Measurements from ENCODE around the gene SOX15. TPM values are rescaled to one million over a fixed set of nuclear protein-coding genes. Genes with fewer than 3 reads are reported as not detected.

The SOX15 gene
- total RNA-seq, 2 donors from 2014 or later: 5.6 to 11.5 TPM

DNA sequence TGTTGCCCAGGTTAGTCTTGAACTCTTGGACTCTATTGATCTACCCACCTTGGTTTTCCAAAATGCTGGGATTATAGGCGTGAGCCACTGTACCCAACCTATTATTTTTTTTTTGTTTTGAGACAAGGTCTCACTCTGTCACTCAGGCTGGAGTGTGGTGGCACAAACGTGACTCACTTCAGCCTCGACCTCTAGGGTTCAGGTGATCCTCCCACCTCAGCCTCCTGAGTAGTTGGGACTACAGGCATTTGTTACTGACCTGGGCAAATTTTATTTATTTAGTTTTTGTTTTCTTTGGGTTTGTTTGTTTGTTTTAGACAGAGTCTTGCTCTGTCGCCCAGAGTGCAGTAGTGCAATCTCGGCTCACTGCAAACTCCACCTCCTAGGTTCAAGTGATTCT is 33.8 kb upstream of the SOX15 start:
- no peak for DNase-seq (ENCODE audit: low spot score)
- H3K27me3 ChIP-seq: no peaks in the 10 kb centered on the region
- H3K9me3 ChIP-seq: no peaks in the 10 kb centered on the region
- TF ChIP-seq, protein P1, sequence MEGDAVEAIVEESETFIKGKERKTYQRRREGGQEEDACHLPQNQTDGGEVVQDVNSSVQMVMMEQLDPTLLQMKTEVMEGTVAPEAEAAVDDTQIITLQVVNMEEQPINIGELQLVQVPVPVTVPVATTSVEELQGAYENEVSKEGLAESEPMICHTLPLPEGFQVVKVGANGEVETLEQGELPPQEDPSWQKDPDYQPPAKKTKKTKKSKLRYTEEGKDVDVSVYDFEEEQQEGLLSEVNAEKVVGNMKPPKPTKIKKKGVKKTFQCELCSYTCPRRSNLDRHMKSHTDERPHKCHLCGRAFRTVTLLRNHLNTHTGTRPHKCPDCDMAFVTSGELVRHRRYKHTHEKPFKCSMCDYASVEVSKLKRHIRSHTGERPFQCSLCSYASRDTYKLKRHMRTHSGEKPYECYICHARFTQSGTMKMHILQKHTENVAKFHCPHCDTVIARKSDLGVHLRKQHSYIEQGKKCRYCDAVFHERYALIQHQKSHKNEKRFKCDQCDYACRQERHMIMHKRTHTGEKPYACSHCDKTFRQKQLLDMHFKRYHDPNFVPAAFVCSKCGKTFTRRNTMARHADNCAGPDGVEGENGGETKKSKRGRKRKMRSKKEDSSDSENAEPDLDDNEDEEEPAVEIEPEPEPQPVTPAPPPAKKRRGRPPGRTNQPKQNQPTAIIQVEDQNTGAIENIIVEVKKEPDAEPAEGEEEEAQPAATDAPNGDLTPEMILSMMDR (IDR thresholded peaks at IDR 0.05): no peak
- H3K4me3 ChIP-seq: no peak overlapping the region
- H3K27ac ChIP-seq: no peak overlapping the region
- peaks cover 0 to 16% of the 10 kb centered on the region in 2 donors for H3K4me1 ChIP-seq
- no peaks in the 10 kb centered on the region for H3K36me3 ChIP-seq

DNA sequence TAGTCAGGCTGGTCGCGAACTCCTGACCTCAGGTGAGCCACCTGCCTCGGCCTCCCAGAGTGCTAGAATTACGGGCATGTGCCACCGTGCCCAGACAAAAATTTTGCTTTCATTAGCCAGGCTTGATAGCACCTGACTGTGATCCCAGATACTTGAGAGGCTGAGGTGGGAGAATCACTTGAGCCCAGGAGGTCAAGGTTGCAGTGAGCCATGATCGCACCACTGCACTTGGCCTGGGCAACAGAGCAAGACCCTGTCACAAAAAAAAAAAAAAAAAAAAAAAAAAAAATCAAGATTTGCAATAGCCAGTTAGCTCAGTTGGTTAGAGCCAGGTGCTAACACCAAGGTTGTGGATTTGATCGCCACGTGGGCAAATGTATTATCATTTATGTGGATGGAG is 30.9 kb upstream of the SOX15 start:
- Histone ChIP-seq H3K9me3 (no peaks in the 10 kb centered on the region), H3K27me3 (no peaks in the 10 kb centered on the region), H3K36me3 (no peaks in the 10 kb centered on the region), H3K4me3 (no peak overlapping the region), H3K4me1 (no peaks in the 10 kb centered on the region), H3K27ac (no peak overlapping the region)
- TF ChIP-seq, protein P1 (IDR thresholded peaks at IDR 0.05): no peak
- DNase-seq (ENCODE audit: low spot score): no peak

DNA sequence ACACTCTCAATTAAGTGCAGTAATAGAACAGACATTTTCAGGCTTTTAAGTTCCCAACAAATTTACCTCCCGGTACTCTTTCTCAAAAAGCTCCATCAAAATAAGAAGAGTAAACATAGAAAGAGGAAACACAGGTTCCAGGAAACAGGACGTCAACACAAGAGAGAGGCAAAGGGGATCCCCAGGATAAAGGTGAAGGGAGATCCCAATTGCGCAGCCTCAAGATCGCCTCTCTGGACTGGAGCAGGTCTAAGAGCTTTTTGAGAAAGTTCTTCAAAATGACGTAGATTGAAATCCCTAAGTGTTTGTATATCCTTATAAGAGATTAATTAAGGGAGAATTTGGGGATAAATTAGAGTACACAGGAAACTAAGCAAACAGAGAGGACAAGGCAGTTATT is 28.7 kb upstream of the SOX15 start:
- peaks cover 0 to 10% of the 10 kb centered on the region in 2 donors for H3K4me1 ChIP-seq
- H3K27me3 ChIP-seq: no peaks in the 10 kb centered on the region
- H3K4me3 ChIP-seq: no peak overlapping the region
- no peaks in the 10 kb centered on the region for H3K9me3 ChIP-seq
- no peak for DNase-seq (ENCODE audit: low spot score)
- H3K27ac ChIP-seq: no peak overlapping the region
- TF ChIP-seq, protein P1 (IDR thresholded peaks at IDR 0.05): no peak
- no peaks in the 10 kb centered on the region for H3K36me3 ChIP-seq

DNA sequence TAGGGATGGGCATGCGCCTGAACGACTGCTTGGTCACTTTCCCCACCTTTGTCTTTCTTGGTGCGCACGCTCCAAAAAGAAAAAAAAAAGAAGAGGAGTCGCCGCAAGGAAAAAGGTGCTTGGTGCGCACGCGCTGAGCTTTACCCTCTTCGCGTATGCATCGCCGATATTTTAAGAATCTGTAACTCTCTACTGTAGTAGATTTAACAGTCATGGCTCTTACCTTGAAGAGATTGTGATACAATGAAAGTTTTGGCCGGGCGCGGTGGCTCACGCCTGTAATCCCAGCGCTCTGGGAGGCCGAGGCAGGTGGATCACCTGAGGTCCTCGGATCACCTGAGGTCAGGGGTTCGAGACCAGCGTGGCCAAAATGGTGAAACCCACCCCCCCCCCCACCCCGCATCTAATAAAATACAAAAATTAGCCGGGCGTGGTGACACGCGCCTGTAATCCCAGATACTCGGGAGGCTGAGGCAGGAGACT is 25.4 kb upstream of the SOX15 start:
- H3K27me3 ChIP-seq: no peaks in the 10 kb centered on the region
- H3K4me1 ChIP-seq: peaks cover 0 to 41% of the 10 kb centered on the region in 2 donors
- H3K4me3 ChIP-seq: peak overlapping the region; percentile 26 to 55
- TF ChIP-seq, protein P1 (IDR thresholded peaks at IDR 0.05): no peak
- no peak for DNase-seq (ENCODE audit: low spot score)
- peaks cover 5% of the 10 kb centered on the region for H3K36me3 ChIP-seq
- H3K9me3 ChIP-seq: no peaks in the 10 kb centered on the region
- H3K27ac ChIP-seq: peak overlapping the region; percentile 93 to 94

DNA sequence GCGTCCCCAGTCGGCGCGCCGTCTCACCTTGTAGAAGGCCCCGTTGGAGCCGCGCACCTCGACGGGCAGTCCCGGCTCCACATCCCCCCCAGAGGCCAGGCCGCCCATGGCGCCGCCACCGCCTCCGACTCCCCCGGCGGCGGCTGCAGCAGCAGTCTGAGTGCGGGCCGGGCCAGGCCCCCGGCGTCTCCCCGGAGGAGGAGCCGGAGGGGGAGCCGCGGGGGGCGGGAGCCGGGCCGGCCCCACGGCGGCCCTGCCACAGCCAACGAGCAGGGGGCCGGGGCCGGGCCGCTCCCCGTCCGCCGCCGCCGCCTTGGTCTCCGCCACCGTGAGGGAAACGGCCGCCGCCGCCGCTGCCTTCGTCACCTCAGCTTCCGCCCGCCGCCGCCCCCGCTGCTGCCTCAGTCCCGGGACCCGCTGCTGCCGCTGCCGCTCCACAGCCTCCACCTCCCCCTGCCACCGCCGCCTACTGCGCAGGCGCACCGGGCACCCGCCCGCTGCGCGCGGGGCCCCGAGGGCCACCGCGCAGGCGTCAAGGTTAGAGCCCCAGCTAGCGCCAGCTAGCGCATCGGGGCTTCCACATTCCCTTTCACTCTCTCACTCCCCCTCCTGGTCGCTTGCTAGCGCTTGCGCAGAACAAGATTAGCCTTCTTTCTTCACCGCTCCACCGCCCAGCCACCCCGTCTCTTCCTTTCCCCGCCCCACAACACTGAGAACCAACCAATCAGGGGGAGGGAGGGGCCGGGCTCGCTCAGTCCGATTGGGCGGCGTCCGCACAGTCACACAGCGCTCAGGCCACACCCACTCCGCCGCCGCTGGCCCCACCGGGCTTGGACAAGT is 24.8 kb upstream of the SOX15 start, which contains the start of gene FXR2:
Gene FXR2, minus strand, starts transcription at position 473 of the 840 bp plus-strand sequence. Its CDS starts 365 bp downstream, at position 108.
- Histone ChIP-seq H3K9me3 (no peaks in the 10 kb centered on the region), H3K36me3 (peaks cover 5% of the 10 kb centered on the region), H3K27ac (peak within 1 kb of the TSS; percentile 93 to 94), H3K27me3 (no peaks in the 10 kb centered on the region), H3K4me3 (peak within 1 kb of the TSS; percentile 83 to 93), H3K4me1 (peaks cover 0 to 46% of the 10 kb centered on the region in 2 donors)
- TF ChIP-seq, protein P1 (IDR thresholded peaks at IDR 0.05): peak in 1 of 2 donors; percentile 70
- DNase-seq (ENCODE audit: low spot score): peak; percentile 100
